GM12874 (cell line): ENCODE measurements around the gene ADAM8.

Source experiments
- CTCF ChIP-seq: IDR thresholded peaks from 2 replicates; pipeline ENCODE4 v1.5.1; 2011; ENCODE audit warnings: low read depth, mild to moderate bottlenecking, control low read depth, low read length, moderate library complexity; ENCODE audit not compliant: insufficient read depth

The ADAM8 gene

GRCh38 chr10:133213641-133214467, 62.8 kb downstream of the ADAM8 start:
- TF ChIP-seq CTCF, result no peak

GRCh38 chr10:133212853-133213494, 63.7 kb downstream of the ADAM8 start:
- TF ChIP-seq CTCF, result no peak
